ENCODE results near the gene LGALS8.

- no peak for TF ChIP-seq CTCF (IDR thresholded peaks at IDR 0.05)
- TF ChIP-seq POLR2A (IDR thresholded peaks at IDR 0.05), result no peak
These were observed 17.9 kb downstream of the LGALS8 start for GRCh38 chr1:236541710-236542109.

Measured in body of pancreas (tissue), 4 donors.